MM.1S (cell line): ENCODE data around the gene MYH6.

Source experiments
- CTCF ChIP-seq: fragments of 300-600 bp; sonication (generic); IDR thresholded peaks from 2 replicates; pipeline ENCODE4 v1.5.1; 2016; ENCODE audit warnings: antibody characterized with exemption, low read length, mixed read lengths
- EZH2phosphoT487 ChIP-seq: fragments of 300-600 bp; sonication (generic); IDR thresholded peaks from 2 replicates; pipeline ENCODE4 v1.6.1; 2018; ENCODE audit warnings: antibody characterized with exemption, low read length

DNA sequence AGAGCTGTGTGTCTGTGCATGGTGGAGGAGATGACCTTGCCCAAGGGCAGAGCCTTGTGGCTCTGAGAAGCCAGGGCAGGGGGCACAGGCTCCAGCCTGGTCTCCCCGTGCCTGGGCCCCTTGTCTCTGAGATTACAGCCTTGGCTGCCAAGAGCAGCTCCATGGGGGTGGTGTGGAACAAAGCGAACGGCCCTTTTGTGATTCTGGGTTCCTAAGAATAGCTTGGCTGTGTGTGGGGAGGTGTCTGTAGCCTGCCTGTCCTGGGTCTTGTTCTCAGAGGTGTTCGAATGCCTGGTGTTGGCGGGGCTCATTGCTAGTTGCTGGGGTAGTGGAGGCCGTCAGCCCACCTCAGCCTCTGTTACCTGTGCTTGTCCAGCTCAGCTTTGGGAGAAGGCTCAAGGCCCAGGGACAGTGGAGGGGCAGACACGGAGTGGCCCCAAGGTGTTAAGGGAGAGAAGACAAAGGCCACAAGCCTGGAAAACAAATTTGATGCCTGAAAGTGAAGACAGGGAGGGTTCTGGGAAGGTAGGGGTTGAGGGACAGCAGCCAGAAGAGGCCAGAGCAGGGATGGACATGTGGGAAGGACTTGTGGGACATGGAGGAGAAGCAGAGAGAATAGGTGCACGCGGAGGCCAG lies 34.8 kb upstream of the MYH6 start:
- no peak for TF ChIP-seq EZH2phosphoT487
- TF ChIP-seq CTCF, result no peak
